Middle frontal gyrus (tissue), 1 donor: ENCODE results near the gene RAF1.
"Not testable (repeated sequence)": the region's sequence is repeated elsewhere in the genome, so short reads cannot be mapped to it uniquely, and the experiment has no call there.

Source experiments
- DNase-seq: peaks from one replicate; pipeline ENCODE4 v3.0.0-alpha.2; 2015; ENCODE audit warnings: low spot score; ENCODE audit errors: extremely low spot score

Gene RAF1

GRCh38 chr3:12677616-12678015 is 13.7 kb upstream of the RAF1 start:
- DNase-seq, result no peak

GRCh38 chr3:12675115-12675810 is 11.3 kb upstream of the RAF1 start:
- no peak for DNase-seq

- not testable (repeated sequence) for DNase-seq
Observed at GRCh38 chr3:12673956-12674736, 10.2 kb upstream of the RAF1 start.

GRCh38 chr3:12671120-12671450 is 7.2 kb upstream of the RAF1 start:
- DNase-seq, result no peak

- no peak for DNase-seq
Observed at GRCh38 chr3:12670365-12671119, 6.6 kb upstream of the RAF1 start.

- DNase-seq, result no peak
Observed at GRCh38 chr3:12663401-12663935, 449 bp downstream of the RAF1 start.

- DNase-seq, result no peak
Observed at GRCh38 chr3:12662593-12663400, 1.1 kb downstream of the RAF1 start.

- no peak for DNase-seq
Observed at GRCh38 chr3:12661926-12662592, 1.9 kb downstream of the RAF1 start.

- DNase-seq, result not testable (repeated sequence)
Observed at GRCh38 chr3:12661375-12661774, 2.5 kb downstream of the RAF1 start.

GRCh38 chr3:12660196-12660595 is 3.7 kb downstream of the RAF1 start:
- DNase-seq, result no peak

GRCh38 chr3:12659316-12660015 is 4.5 kb downstream of the RAF1 start:
- DNase-seq, result no peak

- DNase-seq, result no peak
Observed at GRCh38 chr3:12658593-12659058, 5.3 kb downstream of the RAF1 start.

- DNase-seq, result no peak
Observed at GRCh38 chr3:12656850-12657249, 7.1 kb downstream of the RAF1 start.

GRCh38 chr3:12656193-12656592 is 7.7 kb downstream of the RAF1 start:
- no peak for DNase-seq

- DNase-seq, result no peak
Observed at GRCh38 chr3:12655701-12656100, 8.2 kb downstream of the RAF1 start.

- no peak for DNase-seq
Observed at GRCh38 chr3:12653747-12654146, 10.2 kb downstream of the RAF1 start.

- no peak for DNase-seq
Observed at GRCh38 chr3:12648384-12648959, 15.4 kb downstream of the RAF1 start.

- no peak for DNase-seq
Observed at GRCh38 chr3:12644331-12644937, 19.5 kb downstream of the RAF1 start.

- DNase-seq, result no peak
Observed at GRCh38 chr3:12643724-12644123, 20.2 kb downstream of the RAF1 start.
